KMS-11 (cell line): ENCODE measurements around the gene CCDC178.

Experiments
- H2AFZ ChIP-seq: fragments of 200-600 bp; sonication (generic); 2 replicates; pipeline ENCODE4 v1.6.1; 2016; ENCODE audit warnings: antibody characterized with exemption, mixed run types, low read depth
- H3K27ac ChIP-seq: fragments of 200-600 bp; sonication (generic); 2 replicates; pipeline ENCODE4 v1.6.1; 2016; ENCODE audit warnings: mild to moderate bottlenecking, mixed run types
- H3K27me3 ChIP-seq: fragments of 200-600 bp; sonication (generic); 2 replicates; pipeline ENCODE4 v1.6.1; 2017; ENCODE audit warnings: mild to moderate bottlenecking, low read depth, mixed run types, moderate library complexity; ENCODE audit not compliant: insufficient read depth
- H3K36me3 ChIP-seq: fragments of 200-600 bp; sonication (generic); 2 replicates; pipeline ENCODE4 v1.6.1; 2017; ENCODE audit warnings: mild to moderate bottlenecking, mixed run types; ENCODE audit not compliant: insufficient read depth
- H3K4me1 ChIP-seq: fragments of 200-600 bp; sonication (generic); 2 replicates; pipeline ENCODE4 v1.6.1; 2016; ENCODE audit warnings: mild to moderate bottlenecking, low read depth, mixed run types; ENCODE audit not compliant: poor library complexity, severe bottlenecking
- H3K4me2 ChIP-seq: fragments of 200-600 bp; sonication (generic); 2 replicates; pipeline ENCODE4 v1.7.0; 2016; ENCODE audit warnings: mild to moderate bottlenecking, mixed run types
- H3K4me3 ChIP-seq: fragments of 200-600 bp; sonication (generic); IDR thresholded peaks from 2 replicates; pipeline ENCODE4 v1.6.1; 2017; ENCODE audit warnings: low read depth, low read length, mixed read lengths; ENCODE audit not compliant: insufficient read depth
- H3K79me2 ChIP-seq: fragments of 200-600 bp; sonication (generic); 2 replicates; pipeline ENCODE4 v1.6.1; 2016; ENCODE audit warnings: low read depth, mixed run types; ENCODE audit not compliant: insufficient read depth
- H3K9ac ChIP-seq: fragments of 200-600 bp; sonication (generic); 2 replicates; pipeline ENCODE4 v1.6.1; 2016; ENCODE audit warnings: mild to moderate bottlenecking, mixed run types
- H4K20me1 ChIP-seq: fragments of 200-600 bp; sonication (generic); 2 replicates; pipeline ENCODE4 v1.6.1; 2016; ENCODE audit warnings: mild to moderate bottlenecking, mixed run types; ENCODE audit not compliant: insufficient read depth
- TF ChIP-seq, protein P1 (sequence below): fragments of 200-600 bp; sonication (generic); conservative IDR thresholded peaks from 2 replicates; pipeline ENCODE4 v1.6.1; 2017; ENCODE audit warnings: low read depth, mild to moderate bottlenecking, antibody characterized with exemption, low read length, moderate library complexity, mixed read lengths

The CCDC178 gene

DNA sequence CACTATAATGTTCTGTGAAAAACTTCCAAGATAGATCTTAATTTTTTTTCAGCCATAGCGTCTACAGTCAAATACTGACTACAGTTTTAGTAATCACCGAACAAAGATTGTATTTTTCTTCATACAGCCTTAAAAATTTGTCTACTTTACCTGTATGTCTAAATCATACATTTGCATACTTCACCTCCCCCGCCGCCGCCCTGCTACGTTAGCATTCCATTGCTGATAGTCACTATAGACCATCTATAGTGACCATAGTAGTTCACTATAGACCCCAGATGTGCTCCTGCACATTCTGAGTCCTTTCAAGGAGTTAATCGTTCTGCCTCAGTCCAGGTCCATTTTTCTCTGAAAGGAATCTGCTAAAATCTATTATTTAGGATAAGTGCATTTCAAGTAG lies 325.0 kb downstream of the CCDC178 start:
- Histone ChIP-seq H3K36me3 (no peaks in the 10 kb centered on the region), H2AFZ (no peak overlapping the region), H3K27ac (no peak overlapping the region), H4K20me1 (no peaks in the 10 kb centered on the region), H3K4me3 (no peak overlapping the region), H3K4me1 (no peaks in the 10 kb centered on the region), H3K9ac (no peak overlapping the region), H3K27me3 (no peaks in the 10 kb centered on the region), H3K79me2 (no peaks in the 10 kb centered on the region), H3K4me2 (no peak overlapping the region)
- TF ChIP-seq, protein P1, sequence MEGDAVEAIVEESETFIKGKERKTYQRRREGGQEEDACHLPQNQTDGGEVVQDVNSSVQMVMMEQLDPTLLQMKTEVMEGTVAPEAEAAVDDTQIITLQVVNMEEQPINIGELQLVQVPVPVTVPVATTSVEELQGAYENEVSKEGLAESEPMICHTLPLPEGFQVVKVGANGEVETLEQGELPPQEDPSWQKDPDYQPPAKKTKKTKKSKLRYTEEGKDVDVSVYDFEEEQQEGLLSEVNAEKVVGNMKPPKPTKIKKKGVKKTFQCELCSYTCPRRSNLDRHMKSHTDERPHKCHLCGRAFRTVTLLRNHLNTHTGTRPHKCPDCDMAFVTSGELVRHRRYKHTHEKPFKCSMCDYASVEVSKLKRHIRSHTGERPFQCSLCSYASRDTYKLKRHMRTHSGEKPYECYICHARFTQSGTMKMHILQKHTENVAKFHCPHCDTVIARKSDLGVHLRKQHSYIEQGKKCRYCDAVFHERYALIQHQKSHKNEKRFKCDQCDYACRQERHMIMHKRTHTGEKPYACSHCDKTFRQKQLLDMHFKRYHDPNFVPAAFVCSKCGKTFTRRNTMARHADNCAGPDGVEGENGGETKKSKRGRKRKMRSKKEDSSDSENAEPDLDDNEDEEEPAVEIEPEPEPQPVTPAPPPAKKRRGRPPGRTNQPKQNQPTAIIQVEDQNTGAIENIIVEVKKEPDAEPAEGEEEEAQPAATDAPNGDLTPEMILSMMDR: no peak

- H2AFZ ChIP-seq: no peak overlapping the region
- no peaks in the 10 kb centered on the region for H3K27me3 ChIP-seq
- H3K4me3 ChIP-seq: no peak overlapping the region
- H3K79me2 ChIP-seq: no peaks in the 10 kb centered on the region
- no peak overlapping the region for H3K27ac ChIP-seq
- H3K36me3 ChIP-seq: no peaks in the 10 kb centered on the region
- TF ChIP-seq, protein P1: no peak
- H3K9ac ChIP-seq: no peak overlapping the region
- H3K4me2 ChIP-seq: no peak overlapping the region
- no peaks in the 10 kb centered on the region for H4K20me1 ChIP-seq
- H3K4me1 ChIP-seq: no peaks in the 10 kb centered on the region
Observed at GRCh38 chr18:33114749-33115148, 325.8 kb downstream of the CCDC178 start.

- Histone ChIP-seq H3K4me3 (no peak overlapping the region), H3K27ac (no peak overlapping the region), H2AFZ (no peak overlapping the region), H3K36me3 (no peaks in the 10 kb centered on the region), H3K9ac (no peak overlapping the region), H3K79me2 (no peaks in the 10 kb centered on the region), H3K4me1 (no peaks in the 10 kb centered on the region), H3K27me3 (no peaks in the 10 kb centered on the region), H3K4me2 (no peak overlapping the region), H4K20me1 (no peaks in the 10 kb centered on the region)
- TF ChIP-seq, protein P1: no peak
Observed at GRCh38 chr18:33113416-33113815, 327.1 kb downstream of the CCDC178 start.

GRCh38 chr18:33107511-33107910 lies 333.0 kb downstream of the CCDC178 start:
- H3K4me1 ChIP-seq: no peaks in the 10 kb centered on the region

More at GRCh38 chr18:33107511-33107910, 333.0 kb downstream of the CCDC178 start:
- no peaks in the 10 kb centered on the region for H3K79me2 ChIP-seq
- H3K4me3 ChIP-seq: no peak overlapping the region
- H3K9ac ChIP-seq: no peak overlapping the region
- no peaks in the 10 kb centered on the region for H3K27me3 ChIP-seq
- H4K20me1 ChIP-seq: no peaks in the 10 kb centered on the region
- TF ChIP-seq, protein P1: no peak
- H3K36me3 ChIP-seq: no peaks in the 10 kb centered on the region
- H2AFZ ChIP-seq: no peak overlapping the region
- no peak overlapping the region for H3K4me2 ChIP-seq
- no peak overlapping the region for H3K27ac ChIP-seq
